PC-9 (cell line): ENCODE measurements around the gene PDE3A.

ENCODE experiments used
- EZH2 ChIP-seq: fragments of 200-600 bp; sonication (generic); IDR thresholded peaks from 2 replicates; pipeline ENCODE4 v1.8.0; 2017; ENCODE audit warnings: antibody characterized with exemption, low read depth
- TF ChIP-seq, protein P1 (sequence below): fragments of 200-600 bp; sonication (generic); conservative IDR thresholded peaks from 2 replicates; pipeline ENCODE4 v1.6.1; 2017; ENCODE audit warnings: mixed run types, antibody characterized with exemption, mild to moderate bottlenecking, moderate library complexity

DNA sequence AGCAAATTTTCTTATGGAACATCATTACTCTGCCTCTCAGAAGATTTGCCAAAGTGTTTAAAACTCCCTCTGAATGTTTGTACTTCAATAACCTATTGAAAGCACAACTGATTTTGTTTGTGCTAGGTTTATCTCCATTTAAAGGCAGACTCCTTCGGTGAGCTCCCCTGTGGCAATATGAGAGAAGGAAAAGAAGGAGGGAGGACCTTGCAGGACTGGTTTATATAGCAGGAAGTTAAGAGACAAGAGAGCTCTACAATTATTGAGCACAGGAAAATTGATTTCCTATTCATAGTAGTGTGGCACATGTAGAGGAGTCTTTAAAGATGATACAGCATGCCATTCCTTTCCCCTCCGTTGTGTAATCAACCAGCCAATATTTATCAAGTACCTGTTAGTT lies 75.5 kb downstream of the PDE3A start:
- TF ChIP-seq, protein P1, sequence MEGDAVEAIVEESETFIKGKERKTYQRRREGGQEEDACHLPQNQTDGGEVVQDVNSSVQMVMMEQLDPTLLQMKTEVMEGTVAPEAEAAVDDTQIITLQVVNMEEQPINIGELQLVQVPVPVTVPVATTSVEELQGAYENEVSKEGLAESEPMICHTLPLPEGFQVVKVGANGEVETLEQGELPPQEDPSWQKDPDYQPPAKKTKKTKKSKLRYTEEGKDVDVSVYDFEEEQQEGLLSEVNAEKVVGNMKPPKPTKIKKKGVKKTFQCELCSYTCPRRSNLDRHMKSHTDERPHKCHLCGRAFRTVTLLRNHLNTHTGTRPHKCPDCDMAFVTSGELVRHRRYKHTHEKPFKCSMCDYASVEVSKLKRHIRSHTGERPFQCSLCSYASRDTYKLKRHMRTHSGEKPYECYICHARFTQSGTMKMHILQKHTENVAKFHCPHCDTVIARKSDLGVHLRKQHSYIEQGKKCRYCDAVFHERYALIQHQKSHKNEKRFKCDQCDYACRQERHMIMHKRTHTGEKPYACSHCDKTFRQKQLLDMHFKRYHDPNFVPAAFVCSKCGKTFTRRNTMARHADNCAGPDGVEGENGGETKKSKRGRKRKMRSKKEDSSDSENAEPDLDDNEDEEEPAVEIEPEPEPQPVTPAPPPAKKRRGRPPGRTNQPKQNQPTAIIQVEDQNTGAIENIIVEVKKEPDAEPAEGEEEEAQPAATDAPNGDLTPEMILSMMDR: no peak
- no peak for TF ChIP-seq EZH2
